HG03342 (cell line): ENCODE data around the gene ZCCHC14.
"Not testable (repeated sequence)": the region's sequence is repeated elsewhere in the genome, so short reads cannot be mapped to it uniquely, and the experiment has no call there.

Source experiments
- ATAC-seq: cut with Tn5 transposase; IDR thresholded peaks from one replicate; pipeline ENCODE4 v1.9.1; 2021; ENCODE audit warnings: mild to moderate bottlenecking, moderate library complexity; ENCODE audit not compliant: unreplicated experiment

Gene ZCCHC14

GRCh38 chr16:87497767-87498290 lies 5.0 kb upstream of the ZCCHC14 start:
- ATAC-seq, result not testable (repeated sequence)

- ATAC-seq, result not testable (repeated sequence)
Observed at GRCh38 chr16:87497023-87497766, 4.4 kb upstream of the ZCCHC14 start.

- no peak for ATAC-seq
Observed at GRCh38 chr16:87496447-87496801, 3.6 kb upstream of the ZCCHC14 start.

GRCh38 chr16:87495578-87496446 lies 3.0 kb upstream of the ZCCHC14 start:
- ATAC-seq, result no peak

GRCh38 chr16:87493608-87494280 lies 920 bp upstream of the ZCCHC14 start:
- no peak for ATAC-seq

- no peak for ATAC-seq
Observed at GRCh38 chr16:87492291-87492630, 563 bp downstream of the ZCCHC14 start.

- no peak for ATAC-seq
Observed at GRCh38 chr16:87491522-87492290, 1.1 kb downstream of the ZCCHC14 start.

- not testable (repeated sequence) for ATAC-seq
Observed at GRCh38 chr16:87490799-87491521, 1.9 kb downstream of the ZCCHC14 start.

GRCh38 chr16:87490096-87490798 lies 2.6 kb downstream of the ZCCHC14 start:
- no peak for ATAC-seq

- ATAC-seq, result no peak
Observed at GRCh38 chr16:87489434-87490045, 3.3 kb downstream of the ZCCHC14 start.

- ATAC-seq, result not testable (repeated sequence)
Observed at GRCh38 chr16:87488960-87489359, 3.9 kb downstream of the ZCCHC14 start.

GRCh38 chr16:87487361-87487924 lies 5.4 kb downstream of the ZCCHC14 start:
- ATAC-seq, result no peak

- no peak for ATAC-seq
Observed at GRCh38 chr16:87486713-87487247, 6.0 kb downstream of the ZCCHC14 start.

- ATAC-seq, result no peak
Observed at GRCh38 chr16:87486282-87486681, 6.5 kb downstream of the ZCCHC14 start.

GRCh38 chr16:87485792-87486191 lies 7.0 kb downstream of the ZCCHC14 start:
- not testable (repeated sequence) for ATAC-seq

- no peak for ATAC-seq
Observed at GRCh38 chr16:87484487-87485331, 8.1 kb downstream of the ZCCHC14 start.

- no peak for ATAC-seq
Observed at GRCh38 chr16:87483481-87483880, 9.3 kb downstream of the ZCCHC14 start.
